C4-2B (cell line): Measurements from ENCODE around the gene PARP3.

Experiments used
- H3K27ac ChIP-seq: fragments of 450-650 bp; 2 replicates; pipeline ENCODE4 v1.5.1; 2017
- ZFX ChIP-seq: fragments of 450-650 bp; IDR thresholded peaks from 2 replicates; pipeline ENCODE4 v1.6.1; 2017
- TF ChIP-seq, protein P1 (sequence below): fragments of 450-650 bp; conservative IDR thresholded peaks from 2 replicates; pipeline ENCODE4 v1.5.1; 2017; ENCODE audit warnings: mild to moderate bottlenecking

The PARP3 gene

DNA sequence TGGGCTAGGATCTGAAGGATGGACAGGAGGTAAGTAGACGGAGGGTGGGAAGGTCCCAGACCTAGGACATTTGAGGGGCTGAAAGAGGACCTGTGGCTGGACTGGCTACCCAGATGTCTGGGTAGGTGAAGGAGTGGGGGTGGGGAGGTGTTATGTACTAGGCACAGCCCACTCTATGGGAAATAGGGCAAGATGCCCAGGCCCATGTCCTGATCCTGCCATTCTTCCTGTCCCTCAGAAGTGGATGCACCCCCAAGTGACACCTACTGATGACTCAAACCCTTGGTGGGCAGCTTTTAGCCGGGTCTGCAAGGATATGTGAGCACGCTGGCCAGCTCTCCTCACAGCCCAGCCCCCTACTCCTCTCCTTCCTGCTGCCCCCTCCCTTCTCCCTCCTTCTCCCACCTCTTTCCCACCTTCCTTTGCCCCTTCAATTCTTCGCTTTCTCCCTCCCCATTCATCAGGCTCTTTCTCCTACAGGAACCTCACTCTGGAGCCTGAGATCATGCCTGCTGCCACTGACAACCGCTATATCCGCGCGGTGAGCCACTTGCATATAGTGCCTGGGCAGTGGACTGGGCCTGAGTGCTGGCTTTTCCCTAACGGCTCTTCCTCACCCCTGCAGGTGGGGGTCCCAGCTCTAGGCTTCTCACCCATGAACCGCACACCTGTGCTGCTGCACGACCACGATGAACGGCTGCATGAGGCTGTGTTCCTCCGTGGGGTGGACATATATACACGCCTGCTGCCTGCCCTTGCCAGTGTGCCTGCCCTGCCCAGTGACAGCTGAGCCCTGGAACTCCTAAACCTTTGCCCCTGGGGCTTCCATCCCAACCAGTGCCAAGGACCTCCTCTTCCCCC, 46.4 kb downstream of the PARP3 start:
- TF ChIP-seq ZFX: no peak
- TF ChIP-seq, protein P1, sequence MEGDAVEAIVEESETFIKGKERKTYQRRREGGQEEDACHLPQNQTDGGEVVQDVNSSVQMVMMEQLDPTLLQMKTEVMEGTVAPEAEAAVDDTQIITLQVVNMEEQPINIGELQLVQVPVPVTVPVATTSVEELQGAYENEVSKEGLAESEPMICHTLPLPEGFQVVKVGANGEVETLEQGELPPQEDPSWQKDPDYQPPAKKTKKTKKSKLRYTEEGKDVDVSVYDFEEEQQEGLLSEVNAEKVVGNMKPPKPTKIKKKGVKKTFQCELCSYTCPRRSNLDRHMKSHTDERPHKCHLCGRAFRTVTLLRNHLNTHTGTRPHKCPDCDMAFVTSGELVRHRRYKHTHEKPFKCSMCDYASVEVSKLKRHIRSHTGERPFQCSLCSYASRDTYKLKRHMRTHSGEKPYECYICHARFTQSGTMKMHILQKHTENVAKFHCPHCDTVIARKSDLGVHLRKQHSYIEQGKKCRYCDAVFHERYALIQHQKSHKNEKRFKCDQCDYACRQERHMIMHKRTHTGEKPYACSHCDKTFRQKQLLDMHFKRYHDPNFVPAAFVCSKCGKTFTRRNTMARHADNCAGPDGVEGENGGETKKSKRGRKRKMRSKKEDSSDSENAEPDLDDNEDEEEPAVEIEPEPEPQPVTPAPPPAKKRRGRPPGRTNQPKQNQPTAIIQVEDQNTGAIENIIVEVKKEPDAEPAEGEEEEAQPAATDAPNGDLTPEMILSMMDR: no peak
- H3K27ac ChIP-seq: no peak overlapping the region

DNA sequence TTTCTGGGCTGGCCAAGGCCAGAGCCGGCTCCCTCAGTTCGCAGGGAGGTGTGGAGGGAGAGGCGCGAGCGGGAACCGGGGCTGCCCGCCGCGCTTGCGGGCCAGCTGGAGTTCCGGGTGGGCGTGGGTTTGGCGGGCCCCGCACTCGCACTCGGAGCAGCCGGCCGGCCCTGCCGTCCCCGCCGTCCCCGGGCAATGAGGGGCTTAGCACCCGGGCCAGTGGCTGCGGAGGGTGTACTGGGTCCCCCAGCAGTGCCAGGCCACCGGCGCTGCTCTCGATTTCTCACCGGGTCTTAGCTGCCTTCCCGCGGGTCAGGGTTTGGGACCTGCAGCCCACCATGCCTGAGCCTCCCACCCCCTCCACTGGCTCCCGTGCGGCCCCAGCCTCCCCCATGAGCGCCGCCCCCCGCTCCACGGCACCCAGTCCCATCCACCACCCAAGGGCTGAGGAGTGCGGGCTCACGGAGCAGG, 48.4 kb downstream of the PARP3 start:
- H3K27ac ChIP-seq: peak overlapping the region; percentile 23; the same call in 1 of the 2 replicates

DNA sequence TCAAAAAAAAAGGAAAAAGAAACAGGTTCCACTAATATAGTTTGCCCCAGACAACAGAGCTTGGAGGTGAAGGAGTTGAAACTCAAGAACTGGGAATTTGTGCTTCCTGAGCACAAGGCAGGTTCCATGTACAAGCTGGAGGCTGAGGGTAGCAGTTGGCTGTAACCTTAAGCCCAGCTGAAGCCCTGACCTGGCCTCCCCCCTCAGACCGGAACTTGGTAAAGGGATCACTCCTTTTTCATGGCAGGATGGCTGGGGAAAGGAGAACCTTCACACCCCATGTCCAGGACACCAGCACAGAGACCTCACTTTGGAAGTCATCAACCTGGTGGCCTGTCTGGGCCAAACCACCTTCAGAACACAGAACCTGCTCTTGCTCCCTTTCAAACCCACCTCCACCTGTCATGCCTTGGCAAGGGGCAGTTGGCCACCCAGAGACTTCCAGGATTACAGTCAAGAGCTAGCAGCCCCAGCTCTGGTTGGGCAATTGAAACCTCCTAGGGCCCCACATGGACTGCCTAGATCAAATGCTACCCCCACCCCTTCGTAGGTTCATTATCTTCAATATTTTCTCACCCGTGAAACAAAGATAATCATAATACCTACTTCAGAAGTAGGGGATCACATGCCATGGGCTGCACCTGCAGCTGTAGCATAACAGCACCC, 50.0 kb downstream of the PARP3 start:
- TF ChIP-seq ZFX: no peak
- TF ChIP-seq, protein P1: no peak
- H3K27ac ChIP-seq: no peak overlapping the region; the same call in 1 of the 2 replicates

DNA sequence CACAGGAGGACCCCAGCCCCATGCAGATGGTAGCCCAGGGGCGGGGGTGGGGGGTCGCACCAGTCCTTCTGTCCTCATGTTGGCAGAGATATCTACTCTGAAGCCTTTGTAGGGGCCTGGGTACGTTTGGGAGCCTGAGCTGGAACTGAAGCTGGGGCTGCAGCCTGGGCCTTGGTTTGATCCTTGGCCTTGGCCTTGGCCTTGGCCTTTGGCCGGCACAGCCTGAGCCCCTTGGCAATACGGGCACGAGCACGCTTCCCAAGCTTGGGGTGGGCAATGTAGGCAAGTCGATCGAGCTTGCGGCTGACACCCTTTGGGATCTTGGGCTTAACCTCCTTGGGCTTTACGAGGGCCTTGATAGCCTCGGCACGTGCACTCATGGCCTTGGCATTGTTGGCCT, 51.5 kb downstream of the PARP3 start:
- peak overlapping the region; percentile 93; the same call in 1 of the 2 replicates for H3K27ac ChIP-seq

DNA sequence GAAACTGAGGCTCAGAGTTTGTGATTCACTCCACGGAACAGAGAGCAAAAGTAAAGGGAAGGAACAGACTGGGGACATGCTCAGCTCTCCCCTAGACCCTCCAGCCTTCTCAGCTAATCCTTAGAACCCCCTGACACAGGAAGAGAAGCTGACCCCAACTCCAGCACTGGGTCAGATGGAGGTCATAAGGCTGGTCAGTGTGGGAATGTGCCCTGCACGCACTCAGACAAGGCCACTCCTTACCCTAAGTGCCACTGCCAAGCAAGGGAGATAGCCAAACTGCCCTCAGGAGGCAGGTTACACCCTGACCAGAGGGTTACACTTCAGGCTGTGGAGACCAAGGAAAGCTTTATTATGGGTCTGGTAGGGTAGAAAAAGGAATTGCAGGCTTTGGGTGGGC, 52.4 kb downstream of the PARP3 start:
- TF ChIP-seq, protein P1: no peak
- TF ChIP-seq ZFX: no peak

DNA sequence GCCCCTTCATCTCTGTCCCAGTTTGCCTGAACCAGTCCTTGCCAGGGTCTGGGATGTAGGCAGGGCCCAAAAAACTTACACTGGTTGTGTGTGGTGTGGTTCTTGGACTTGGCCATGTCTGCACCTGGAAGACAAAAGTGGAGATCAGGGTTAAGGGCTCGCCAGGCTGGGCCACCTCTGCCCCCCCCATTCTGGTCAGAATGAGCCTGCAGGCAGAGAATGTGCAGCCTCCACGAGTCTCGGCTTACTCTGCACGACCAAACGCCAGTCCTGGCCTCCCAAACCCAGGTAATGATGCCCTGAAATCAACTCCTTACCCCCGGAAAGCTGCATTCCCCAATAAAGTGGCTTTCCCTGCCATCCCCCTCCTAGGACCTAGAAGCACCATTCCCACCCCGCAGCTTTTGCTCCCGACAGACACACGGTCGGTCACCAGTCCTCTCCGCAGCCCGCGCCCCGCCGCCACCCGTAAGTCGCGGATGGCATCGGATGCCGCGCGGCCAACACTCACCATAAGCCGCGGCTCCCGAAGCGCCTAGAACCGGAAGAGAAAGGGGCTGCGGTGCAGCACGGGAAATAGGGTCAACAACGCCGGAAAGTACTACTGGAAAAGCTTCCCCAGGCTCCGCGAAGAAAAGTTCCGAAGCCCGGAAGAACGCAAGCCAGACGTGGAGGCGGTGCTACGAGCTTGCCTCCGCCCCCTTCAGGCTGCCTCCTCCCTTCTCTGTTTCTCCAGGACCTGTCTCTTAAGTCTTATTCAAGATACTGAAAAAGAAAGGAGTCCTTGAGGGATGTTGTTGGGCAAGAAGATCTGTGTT, 53.4 kb downstream of the PARP3 start, which contains the start of gene RPL29:
Gene RPL29 (minus strand): TSS at position 550 of the 818 bp plus-strand sequence. CDS start 434 bp downstream, at position 116.
- H3K27ac ChIP-seq: peak within 1 kb of the TSS; percentile 93
- TF ChIP-seq ZFX: no peak
- TF ChIP-seq, protein P1: no peak

More for the DNA sequence above, 52.4 kb downstream of the PARP3 start:
- H3K27ac ChIP-seq: peak overlapping the region; percentile 93

DNA sequence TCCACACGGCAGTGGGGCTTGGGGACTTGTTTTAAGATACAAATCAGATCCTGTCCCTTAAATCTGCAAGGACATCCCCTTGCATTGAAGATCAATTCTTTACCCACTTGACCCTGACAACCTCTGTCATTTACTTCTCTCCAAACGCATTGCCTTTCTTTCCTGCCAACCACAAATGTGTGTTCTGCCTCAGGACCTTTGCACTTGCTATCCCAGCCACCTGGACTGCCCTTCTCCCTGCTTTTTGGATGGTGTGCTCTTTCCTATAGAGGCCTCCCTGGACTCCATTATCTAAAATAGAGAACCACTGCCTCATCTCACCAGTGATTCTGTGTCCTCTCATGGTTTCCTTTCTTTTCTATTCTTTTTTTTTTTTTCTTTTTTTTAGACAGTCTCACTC, 55.0 kb downstream of the PARP3 start:
- TF ChIP-seq ZFX: no peak
- TF ChIP-seq, protein P1: no peak
- no peak overlapping the region for H3K27ac ChIP-seq
